Occipital lobe (tissue), 2 donors: ENCODE measurements around the gene EDIL3. TPM values are rescaled to one million over a fixed set of nuclear protein-coding genes. Genes with fewer than 3 reads are reported as not detected.

Experiments
- DNase-seq: peaks from one replicate; lab custom pipeline; 2025; lab: John Stamatoyannopoulos, UW
- total RNA-seq: library from RNA; depleted of rRNA; stranded (reverse); fragments of >200 nt; gene quantifications from one replicate; pipeline ENCODE4 v1.2.3, GENCODE V29; 2014

Gene EDIL3
- total RNA-seq, 1 donor from 2014 or later = 78.0 TPM

DNA sequence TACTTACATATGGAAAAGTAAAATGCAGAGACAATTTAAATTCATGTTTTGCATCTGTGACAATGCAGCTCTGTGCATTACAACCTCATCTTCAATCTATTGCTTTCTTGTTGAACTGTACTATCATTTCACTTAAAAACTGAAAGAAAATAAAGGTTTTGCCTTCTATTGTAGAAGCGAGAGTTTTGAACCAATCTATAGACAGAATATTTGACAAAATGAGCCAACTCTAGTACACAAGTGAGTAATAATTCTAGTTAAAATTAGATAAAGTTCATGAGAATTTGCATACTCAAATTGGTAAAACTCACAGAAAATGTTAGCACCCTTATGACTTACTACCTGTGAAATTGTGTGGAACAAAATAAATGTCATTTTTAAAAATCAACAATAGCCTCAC lies 123.7 kb downstream of the EDIL3 start:
- no peak for DNase-seq

DNA sequence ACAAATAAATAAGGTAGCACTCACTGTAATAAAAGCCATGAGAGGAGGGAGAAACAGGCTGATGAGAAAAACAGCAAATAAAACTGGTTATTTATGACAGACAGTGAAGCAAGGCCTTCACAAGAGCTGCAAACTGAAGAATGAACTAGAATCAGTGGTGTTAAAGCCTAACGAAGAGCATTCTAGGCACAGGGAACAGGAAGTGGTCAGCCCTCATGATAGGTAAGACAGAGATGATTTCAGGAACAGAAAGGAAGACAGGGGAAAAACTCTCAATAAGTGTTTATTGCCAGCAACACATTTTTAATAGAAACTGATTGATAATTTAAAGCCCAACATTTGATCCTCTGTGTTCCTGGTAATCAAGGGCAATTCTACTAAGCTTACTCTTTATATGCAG lies 124.5 kb downstream of the EDIL3 start:
- no peak for DNase-seq

DNA sequence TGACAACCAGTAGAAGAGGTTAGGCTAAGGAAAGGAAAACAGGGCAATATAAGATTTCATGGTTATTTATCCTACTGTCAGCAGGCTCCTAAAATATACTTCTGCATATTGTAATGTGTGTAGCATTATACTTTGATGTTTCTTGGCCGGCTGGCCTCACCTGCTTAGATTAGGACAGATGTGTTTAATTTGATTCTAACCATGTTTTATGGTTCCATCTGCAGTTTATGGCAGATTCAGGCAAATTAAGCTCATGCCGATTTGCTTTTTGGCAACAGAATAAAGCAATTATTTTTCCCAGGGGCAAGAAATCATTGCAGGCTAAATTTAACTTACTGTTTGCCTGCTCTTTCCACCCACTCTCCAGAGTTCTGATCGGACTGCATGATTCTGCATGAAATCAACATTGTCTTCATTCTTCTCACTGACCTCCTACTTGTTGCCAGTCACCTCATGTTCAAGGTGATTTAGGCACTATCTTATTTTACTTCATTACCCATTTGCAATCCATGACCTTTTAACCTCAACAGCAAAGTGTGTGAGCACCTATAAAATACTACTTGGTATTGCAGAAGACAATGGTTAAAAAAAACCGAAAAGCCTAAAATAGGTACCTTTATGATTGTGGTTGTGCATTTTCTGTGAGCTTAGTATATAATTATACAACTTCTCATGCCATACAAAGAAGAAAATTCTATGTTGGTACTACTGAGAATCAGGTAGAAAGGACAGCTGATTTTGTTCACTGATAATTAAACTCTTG lies 125.2 kb downstream of the EDIL3 start:
- no peak for DNase-seq

DNA sequence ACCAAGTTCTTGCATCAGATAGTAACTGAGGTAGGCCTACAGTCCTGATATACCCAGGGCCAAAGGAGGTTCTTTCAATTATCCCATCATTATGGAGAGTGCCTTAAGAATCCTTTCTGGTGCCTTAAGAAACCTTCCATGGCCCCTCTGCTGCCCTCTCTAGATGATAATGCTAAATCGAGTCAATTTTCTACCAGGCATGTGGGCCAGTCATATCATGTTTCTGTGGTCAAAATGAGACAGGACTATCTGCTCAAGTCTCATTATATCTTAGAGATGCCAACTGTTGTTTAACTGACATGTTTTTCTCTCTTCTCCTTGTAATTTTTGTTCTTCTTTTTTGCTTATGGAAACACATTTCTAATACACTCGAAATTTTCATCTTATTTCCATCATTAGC lies 127.6 kb downstream of the EDIL3 start:
- no peak for DNase-seq

DNA sequence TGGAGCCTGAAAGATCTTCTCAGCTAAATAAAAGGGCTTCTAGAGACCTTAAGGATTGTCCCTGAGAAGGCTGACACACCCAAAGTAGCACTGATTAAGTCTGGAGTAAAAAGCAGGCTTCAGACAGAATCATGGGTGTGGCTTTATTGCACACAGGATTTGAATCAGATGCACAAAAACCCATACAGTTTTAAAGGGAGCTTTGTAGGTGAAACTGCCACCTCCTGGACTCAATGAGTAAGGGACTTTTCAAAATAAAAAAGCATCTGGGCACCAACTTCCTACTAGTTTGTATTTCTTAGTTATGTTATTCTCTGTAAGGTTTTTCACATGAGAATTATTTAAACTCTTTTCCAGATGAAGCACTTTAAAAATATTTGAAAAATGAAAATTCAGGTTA lies 129.4 kb downstream of the EDIL3 start:
- no peak for DNase-seq

DNA sequence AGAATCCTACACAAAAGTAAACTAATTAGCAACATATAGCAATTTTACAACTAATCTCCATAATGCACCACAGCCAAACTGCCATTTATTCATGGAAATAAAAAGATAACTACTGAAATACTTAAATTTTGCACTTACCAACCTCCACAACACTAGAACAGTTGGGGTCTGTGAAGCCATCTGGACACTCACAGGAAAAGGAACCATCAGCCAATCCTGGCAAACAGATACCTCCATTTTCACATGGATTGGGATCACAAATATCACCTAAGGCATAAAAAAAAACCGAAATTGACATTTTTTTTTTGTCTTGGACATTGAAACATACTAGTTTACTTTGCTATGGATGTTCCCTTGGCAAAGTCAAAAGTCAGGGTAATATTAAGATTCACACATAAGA lies 130.7 kb downstream of the EDIL3 start:
- no peak for DNase-seq

DNA sequence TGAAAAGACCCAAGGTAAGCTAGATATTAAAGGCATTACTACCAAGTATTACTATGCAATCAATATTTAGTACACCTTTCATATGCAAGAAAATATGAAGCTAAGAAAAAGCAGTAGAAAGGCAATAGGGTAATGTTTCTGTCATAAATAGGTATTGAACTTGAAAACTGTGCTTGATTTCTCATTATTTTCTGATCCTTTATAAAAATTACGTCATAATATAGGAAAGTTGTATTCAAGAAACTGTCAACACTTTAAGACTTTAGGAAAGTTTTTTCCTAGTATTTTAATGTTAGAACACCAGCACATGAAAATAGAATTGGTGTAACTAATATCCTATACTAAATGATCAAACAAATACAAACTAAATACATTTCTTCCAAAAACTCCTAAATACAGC lies 133.2 kb downstream of the EDIL3 start:
- DNase-seq = no peak

DNA sequence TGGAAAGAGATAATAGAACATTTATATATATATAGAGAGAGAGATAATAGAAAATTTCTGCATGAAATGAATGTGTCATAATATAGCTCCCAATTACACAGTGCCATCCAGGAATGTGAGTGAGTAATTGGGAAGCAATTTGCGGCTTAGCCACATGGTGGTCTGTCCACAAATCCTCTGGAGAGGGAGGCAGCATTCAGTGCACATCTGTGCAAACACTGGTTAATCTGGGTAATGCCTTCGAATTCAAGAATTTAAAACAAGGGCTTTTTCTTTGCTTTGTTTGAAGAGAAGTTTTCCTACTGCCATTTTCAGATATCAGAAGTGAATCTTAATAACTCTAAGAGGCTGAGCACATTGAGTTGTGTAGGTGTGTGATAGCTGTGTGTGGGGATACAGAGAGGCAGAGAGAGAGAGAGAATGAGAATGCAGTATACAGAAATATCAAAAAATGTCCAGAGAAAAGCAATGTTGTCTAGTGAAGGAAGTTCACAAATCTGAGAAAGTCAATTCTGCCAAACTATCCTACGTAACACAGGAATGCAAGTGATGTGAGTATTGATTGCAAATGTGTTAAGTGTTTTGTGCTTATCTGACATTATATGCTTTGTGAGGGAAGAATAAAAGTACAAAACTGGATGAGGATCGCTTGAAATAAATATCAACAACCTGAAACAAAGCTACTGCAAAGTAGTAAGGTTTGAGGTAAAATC lies 134.6 kb downstream of the EDIL3 start:
- DNase-seq = no peak

DNA sequence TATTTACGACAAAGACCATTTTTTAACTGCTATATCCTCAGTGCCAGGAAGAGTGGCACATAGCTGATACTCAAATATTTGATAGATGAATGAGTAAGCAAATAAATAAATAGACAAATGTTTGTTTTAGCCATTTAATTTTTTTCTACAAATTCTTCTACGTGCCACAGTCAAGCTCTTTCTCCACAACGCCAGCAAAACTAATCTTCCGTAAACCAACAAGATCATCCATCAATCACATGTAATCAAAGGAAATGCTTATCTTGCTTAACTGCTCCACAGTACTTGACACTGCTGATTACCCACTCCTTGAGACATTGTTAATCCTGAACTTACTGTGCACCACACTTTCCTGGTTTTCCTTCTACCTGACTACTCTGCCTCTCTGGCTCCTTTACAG lies 136.7 kb downstream of the EDIL3 start:
- DNase-seq = no peak

DNA sequence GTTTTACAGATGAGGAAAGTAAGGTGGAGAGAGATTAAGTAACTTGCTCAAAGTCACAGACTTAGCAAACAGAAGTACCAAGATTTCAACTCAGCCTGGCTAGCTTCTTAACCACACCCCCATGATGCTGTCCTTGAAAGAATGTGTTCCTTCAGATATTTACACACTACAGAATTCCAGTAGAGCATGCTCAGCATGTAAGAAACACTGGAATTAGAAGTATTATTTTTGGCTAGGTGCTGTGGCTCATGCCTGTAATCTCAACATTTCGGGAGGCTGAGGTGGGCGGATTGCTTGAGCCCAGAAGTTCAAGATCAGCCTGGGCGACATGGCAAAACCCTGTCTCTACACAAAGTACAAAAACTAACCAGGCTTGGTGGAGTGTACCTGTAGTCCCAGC lies 142.4 kb downstream of the EDIL3 start:
- no peak for DNase-seq

DNA sequence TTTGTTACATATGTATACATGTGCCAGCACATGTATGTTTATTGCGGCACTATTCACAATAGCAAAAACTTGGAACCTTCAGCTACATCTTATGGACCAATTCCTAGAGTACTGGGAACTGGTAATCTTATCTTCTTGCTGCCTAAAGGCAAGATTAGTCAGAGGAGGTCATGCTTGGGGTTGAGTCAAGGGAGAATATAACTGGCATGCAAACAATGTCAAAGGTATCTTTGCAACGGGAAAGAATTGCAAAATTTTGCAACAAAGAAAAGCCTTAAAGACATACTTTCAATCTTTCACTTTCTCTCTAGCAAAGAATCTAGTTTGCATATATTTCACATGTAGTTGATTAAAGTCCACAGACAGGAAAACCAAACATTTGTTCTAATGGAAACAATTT lies 145.2 kb downstream of the EDIL3 start:
- DNase-seq = no peak

DNA sequence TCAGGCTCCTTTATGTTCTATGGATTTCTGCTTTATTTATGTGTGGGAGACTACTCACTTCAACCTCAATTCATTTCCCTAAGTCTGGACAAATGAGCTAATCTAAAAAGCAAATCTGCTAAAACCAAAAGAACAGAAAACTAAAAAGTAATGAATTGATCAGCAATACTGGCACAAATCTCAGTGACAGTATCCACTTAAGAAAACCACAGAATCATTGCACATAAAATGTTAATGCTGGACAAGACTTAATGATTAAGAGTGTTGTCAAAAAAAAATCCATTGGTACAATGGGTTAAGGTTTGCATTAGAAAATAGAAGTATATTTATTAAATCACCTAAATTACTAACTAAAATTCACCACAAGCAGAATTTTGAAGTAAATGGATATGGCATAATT lies 147.6 kb downstream of the EDIL3 start:
- DNase-seq = no peak

DNA sequence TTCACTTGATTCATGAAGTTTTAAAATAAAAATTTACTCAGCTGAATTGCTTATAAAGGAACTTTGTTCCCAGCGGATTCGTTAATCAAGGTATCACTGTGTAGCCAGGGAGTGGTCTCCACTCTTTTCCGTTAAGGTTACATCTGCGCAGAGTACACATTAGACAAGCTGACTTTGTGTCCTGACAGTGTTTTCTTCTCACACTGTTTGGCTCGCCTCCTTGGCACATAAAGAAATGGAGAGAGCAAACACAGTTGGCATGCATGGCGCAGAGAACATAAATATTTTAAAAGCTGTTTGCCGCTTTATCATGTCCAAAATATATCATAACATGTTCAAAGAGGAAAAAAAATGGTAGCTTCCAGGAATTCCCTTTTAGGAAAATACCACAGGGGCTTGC lies 153.2 kb downstream of the EDIL3 start:
- DNase-seq = no peak

DNA sequence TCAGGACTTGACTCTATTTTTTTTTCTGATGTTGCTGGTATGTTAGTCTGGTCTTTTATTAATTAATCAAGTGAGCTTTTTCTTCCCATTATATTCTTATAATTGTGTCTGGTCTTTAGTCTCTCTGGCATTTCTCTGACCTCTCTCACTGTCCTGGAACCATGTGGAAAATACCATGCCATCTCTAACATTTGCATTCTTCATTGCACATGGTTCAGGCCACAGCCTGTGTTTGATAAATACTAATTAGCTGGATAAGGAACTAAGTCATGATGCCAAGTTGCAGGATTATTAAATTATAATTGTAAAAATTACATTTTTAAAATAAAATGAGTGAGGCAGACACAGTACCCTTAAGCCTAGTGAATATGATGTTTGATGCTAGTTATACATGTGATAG lies 155.6 kb downstream of the EDIL3 start:
- no peak for DNase-seq

DNA sequence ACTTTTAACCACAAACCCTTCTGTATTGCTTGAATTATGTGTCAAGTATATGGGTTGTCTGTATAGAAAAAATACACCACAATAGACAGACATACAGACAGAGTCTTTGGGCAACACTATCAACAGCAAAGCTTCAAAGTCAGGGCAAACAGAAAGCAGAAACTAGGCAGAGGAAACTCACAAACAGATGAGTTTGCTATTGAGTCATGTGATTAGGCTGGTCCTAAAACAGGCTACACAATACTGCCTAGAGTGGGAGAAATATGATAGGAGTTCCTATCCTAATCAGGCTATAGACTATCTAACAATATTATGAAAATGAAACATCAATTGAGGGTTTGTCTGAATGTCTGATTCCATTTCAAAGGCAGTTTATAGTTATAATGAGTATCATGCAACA lies 156.4 kb downstream of the EDIL3 start:
- no peak for DNase-seq

DNA sequence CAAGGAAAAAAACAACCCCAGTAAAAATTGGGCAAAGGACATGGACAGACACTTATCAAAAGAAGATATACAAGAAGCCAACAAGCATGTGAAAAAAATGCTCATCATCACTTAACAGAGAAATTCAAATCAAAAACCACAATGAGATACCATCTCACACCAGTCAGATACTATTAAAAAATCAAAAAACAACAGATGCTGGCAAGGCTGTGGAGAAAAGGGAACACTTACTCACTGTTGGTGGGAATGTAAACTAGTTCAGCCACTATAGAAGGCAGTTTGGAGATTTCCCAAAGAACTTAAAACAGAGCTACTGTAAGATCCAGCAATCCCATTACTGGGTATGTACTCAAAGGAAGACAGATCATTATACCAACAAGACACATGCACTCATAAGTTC lies 157.4 kb downstream of the EDIL3 start:
- DNase-seq = no peak

DNA sequence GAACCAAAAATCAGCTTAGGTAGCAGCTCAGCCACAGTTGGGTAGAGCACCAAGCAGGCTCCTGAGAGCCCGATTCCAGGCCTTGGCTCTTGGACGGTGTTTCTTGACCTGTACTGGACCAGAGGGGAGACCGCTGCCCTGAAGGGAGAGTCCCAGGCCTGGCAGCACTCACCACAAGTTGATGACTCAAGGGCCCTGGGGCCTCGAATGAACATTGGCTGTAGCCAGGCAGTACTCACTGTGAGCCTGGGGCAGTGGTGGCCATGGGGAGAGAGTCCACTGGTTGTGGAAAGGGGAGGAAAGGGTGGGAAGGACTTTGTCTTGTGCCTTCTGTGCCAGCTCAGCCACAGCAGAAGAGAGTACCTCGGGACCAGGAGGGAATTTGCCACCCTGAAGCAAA lies 166.1 kb downstream of the EDIL3 start:
- DNase-seq = no peak

DNA sequence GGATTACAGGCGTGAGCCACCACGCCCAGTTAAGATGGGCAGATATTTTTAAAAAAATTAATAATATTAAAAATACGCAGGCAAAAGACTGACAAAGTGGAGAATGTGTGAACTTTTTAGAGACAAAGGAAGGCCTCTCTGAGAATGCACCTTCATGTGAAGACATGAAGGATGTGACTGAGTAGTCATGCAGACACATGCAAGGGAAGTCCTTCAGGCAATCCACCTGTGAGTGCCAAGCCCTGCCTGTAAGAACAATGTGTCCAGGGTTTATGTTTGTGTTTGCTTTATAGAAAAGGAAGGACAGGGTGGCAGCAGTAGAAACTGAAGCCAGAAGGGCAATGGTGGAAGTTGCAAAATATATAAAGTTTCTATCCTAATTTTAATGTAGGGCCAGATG lies 169.2 kb downstream of the EDIL3 start:
- DNase-seq = no peak

DNA sequence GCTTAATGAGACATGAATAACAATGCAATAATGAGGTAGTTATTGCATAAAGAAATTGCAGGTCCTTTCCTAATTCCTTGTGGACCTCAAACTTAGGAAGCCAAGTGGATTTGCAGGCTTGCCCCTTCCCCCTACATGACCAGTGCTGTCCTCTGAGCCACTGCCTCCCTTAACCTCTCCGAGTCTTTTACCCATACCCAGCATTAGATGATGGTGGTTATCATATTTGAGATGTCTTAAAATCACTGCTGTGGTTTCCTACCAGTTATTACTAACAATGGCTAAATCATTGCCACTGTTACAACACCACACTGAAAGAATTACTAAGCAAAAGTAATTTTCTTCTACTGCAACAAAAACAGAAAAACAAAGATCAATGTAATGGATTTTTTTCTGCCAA lies 170.8 kb downstream of the EDIL3 start:
- no peak for DNase-seq

DNA sequence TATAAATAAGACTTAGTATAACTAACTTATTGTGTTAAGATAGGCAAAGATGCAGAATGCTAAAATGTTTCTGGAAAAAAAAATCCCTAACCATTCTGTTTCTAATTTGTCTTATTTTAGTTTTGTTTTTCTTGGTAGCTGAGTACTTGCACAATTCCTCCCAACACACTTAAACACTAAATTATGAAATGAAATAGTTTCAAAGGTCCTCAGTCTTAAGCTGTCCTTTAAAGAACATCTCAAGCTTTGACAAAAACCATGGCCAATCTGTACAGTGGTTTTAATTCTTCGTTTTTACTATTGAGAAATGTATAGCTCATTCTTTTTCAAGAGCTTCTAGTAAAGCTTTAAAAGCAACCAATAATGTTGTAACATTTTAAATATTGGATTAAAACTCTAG lies 171.5 kb downstream of the EDIL3 start:
- no peak for DNase-seq

DNA sequence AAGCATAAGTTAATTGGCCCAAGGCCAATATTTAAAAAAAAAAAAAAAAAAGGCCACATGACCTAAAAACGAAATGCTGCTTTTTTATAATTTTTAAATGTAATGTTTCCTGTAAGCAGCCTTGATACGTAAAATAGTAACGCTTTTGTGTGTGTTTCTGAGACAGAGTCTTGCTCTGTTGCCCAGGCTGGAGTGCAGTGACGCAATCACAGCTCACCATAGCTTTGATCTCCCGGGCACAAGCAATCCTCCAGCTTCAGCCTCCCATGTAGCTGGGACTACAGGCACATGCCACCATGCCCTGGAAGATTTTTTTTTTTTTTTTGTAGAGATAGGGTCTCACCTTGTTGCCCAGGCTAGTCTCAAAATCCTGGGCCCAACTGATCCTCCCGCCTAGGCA lies 179.9 kb downstream of the EDIL3 start:
- DNase-seq = no peak

DNA sequence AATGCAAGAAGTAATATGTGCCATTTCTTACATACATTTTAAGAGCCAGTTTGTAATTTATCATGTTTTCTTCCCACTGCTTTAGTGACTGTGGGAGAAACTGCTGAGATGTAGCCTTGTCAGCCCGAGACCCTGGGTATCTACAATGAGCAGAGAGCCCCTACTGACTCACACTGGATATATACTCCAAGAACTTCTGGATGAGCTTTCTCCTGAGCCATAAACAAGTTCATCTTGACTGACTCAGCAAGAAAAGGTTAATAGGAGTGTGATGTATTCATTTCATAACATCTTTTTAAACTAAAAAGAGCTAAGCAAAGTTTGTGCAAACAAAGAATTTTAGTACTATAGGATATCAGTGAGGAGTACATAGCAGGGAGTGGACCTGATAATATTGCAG lies 182.5 kb downstream of the EDIL3 start:
- DNase-seq = no peak

DNA sequence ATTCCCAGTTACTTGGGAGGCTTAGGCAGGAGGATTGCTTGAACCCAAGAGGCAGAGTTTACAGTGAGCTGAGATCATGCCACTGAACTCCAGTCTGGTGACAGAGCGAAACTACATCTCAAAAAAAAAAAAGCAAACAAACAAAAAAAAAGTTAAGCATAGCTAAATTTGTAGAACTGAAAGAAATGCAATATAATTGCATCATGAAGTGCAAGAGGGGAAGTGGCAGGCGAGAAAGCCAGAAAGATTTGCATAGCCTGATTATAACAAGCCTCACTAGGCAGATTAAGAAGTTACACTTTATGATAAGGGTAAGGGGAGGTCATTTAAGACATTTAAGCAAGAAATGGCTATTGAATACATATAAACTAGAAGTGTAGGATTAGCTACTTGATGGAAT lies 187.1 kb downstream of the EDIL3 start:
- DNase-seq = no peak
